ENCODE measurements around the gene VPS16.
A peak's percentile ranks its signal among the peaks of the same experiment; 100 is the strongest.

VPS16 gene

GRCh38 chr20:2820084-2820895 is 20.3 kb upstream of the VPS16 start (continued):
- TF ChIP-seq ZNF341 (tag by site-specific recombination; IDR thresholded peaks at IDR 0.05; ENCODE audit: low read depth) = peak; percentile 33; the same call in 1 of the 2 replicates
- TF ChIP-seq ZNF610 (tag by site-specific recombination; IDR thresholded peaks at IDR 0.05; ENCODE audit: borderline replicate concordance) = peak; percentile 21; the same call in 1 of the 2 replicates
- 0 out of 2 replicates have a peak, but pooled peaks have one; percentile 14 for TF ChIP-seq SP2 (tag by site-specific recombination; IDR thresholded peaks at IDR 0.05)
- 0 out of 2 replicates have a peak, but pooled peaks have one; percentile 26 for TF ChIP-seq ZBTB8A (tag by site-specific recombination; IDR thresholded peaks at IDR 0.05)
- TF ChIP-seq ZFHX2 (tag by site-specific recombination; conservative IDR thresholded peaks at IDR 0.05) = peak; percentile 82
- TF ChIP-seq BCL11A (tag by site-specific recombination; IDR thresholded peaks at IDR 0.05; ENCODE audit: low read depth) = 0 out of 2 replicates have a peak, but pooled peaks have one; percentile 27
- peak; percentile 37; the same call in 1 of the 2 replicates for TF ChIP-seq PRDM1 (tag by site-specific recombination; IDR thresholded peaks at IDR 0.05)
- TF ChIP-seq, protein P1, sequence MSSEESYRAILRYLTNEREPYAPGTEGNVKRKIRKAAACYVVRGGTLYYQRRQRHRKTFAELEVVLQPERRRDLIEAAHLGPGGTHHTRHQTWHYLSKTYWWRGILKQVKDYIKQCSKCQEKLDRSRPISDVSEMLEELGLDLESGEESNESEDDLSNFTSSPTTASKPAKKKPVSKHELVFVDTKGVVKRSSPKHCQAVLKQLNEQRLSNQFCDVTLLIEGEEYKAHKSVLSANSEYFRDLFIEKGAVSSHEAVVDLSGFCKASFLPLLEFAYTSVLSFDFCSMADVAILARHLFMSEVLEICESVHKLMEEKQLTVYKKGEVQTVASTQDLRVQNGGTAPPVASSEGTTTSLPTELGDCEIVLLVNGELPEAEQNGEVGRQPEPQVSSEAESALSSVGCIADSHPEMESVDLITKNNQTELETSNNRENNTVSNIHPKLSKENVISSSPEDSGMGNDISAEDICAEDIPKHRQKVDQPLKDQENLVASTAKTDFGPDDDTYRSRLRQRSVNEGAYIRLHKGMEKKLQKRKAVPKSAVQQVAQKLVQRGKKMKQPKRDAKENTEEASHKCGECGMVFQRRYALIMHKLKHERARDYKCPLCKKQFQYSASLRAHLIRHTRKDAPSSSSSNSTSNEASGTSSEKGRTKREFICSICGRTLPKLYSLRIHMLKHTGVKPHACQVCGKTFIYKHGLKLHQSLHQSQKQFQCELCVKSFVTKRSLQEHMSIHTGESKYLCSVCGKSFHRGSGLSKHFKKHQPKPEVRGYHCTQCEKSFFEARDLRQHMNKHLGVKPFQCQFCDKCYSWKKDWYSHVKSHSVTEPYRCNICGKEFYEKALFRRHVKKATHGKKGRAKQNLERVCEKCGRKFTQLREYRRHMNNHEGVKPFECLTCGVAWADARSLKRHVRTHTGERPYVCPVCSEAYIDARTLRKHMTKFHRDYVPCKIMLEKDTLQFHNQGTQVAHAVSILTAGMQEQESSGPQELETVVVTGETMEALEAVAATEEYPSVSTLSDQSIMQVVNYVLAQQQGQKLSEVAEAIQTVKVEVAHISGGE (tag by site-specific recombination; conservative IDR thresholded peaks at IDR 0.05; ENCODE audit: low read depth) = 0 out of 2 replicates have a peak, but pooled peaks have one; percentile 6
- no peak for TF ChIP-seq BCL6B (tag by site-specific recombination; IDR thresholded peaks at IDR 0.05)
- peak; percentile 60 for TF ChIP-seq TRIM28 (IDR thresholded peaks at IDR 0.05; ENCODE audit: borderline replicate concordance, low read length)
- no peak for TF ChIP-seq ZNF10 (tag by site-specific recombination; IDR thresholded peaks at IDR 0.05)
- TF ChIP-seq, protein P2, sequence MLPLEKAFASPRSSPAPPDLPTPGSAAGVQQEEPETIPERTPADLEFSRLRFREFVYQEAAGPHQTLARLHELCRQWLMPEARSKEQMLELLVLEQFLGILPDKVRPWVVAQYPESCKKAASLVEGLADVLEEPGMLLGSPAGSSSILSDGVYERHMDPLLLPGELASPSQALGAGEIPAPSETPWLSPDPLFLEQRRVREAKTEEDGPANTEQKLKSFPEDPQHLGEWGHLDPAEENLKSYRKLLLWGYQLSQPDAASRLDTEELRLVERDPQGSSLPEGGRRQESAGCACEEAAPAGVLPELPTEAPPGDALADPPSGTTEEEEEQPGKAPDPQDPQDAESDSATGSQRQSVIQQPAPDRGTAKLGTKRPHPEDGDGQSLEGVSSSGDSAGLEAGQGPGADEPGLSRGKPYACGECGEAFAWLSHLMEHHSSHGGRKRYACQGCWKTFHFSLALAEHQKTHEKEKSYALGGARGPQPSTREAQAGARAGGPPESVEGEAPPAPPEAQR (tag by site-specific recombination; IDR thresholded peaks at IDR 0.05) = no peak
- TF ChIP-seq, protein P3, sequence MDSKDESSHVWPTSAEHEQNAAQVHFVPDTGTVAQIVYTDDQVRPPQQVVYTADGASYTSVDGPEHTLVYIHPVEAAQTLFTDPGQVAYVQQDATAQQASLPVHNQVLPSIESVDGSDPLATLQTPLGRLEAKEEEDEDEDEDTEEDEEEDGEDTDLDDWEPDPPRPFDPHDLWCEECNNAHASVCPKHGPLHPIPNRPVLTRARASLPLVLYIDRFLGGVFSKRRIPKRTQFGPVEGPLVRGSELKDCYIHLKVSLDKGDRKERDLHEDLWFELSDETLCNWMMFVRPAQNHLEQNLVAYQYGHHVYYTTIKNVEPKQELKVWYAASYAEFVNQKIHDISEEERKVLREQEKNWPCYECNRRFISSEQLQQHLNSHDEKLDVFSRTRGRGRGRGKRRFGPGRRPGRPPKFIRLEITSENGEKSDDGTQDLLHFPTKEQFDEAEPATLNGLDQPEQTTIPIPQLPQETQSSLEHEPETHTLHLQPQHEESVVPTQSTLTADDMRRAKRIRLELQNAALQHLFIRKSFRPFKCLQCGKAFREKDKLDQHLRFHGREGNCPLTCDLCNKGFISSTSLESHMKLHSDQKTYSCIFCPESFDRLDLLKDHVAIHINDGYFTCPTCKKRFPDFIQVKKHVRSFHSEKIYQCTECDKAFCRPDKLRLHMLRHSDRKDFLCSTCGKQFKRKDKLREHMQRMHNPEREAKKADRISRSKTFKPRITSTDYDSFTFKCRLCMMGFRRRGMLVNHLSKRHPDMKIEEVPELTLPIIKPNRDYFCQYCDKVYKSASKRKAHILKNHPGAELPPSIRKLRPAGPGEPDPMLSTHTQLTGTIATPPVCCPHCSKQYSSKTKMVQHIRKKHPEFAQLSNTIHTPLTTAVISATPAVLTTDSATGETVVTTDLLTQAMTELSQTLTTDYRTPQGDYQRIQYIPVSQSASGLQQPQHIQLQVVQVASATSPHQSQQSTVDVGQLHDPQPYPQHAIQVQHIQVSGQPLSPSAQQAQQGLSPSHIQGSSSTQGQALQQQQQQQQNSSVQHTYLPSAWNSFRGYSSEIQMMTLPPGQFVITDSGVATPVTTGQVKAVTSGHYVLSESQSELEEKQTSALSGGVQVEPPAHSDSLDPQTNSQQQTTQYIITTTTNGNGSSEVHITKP (tag by site-specific recombination; IDR thresholded peaks at IDR 0.05) = peak; percentile 83
- TF ChIP-seq ZNF324 (tag by site-specific recombination; IDR thresholded peaks at IDR 0.05) = no peak
- peak; percentile 40; the same call in 1 of the 2 replicates for TF ChIP-seq ZBTB17 (tag by site-specific recombination; IDR thresholded peaks at IDR 0.05)
- TF ChIP-seq ZNF274 (IDR thresholded peaks at IDR 0.05; ENCODE audit: low read length) = no peak
- no peak for TF ChIP-seq ZNF274 (tag by site-specific recombination; IDR thresholded peaks at IDR 0.05; ENCODE audit: borderline replicate concordance)
- TF ChIP-seq ZNF18 (tag by site-specific recombination; IDR thresholded peaks at IDR 0.05) = 0 out of 2 replicates have a peak, but pooled peaks have one; percentile 53
